Fibroblast of the aortic adventitia (primary cell): ENCODE data around the gene RNU1-4. TPM values are rescaled to one million over a fixed set of nuclear protein-coding genes. Genes with fewer than 3 reads are reported as not detected.
"Not testable (repeated sequence)": the region's sequence is repeated elsewhere in the genome, so short reads cannot be mapped to it uniquely, and the experiment has no call there.

Experiments used
- DNase-seq: peaks from one replicate; pipeline ENCODE4 v3.0.0-alpha.2; 2010; ENCODE audit warnings: low read depth
- H3K4me3 ChIP-seq: 2 replicates; pipeline ENCODE4 v1.5.1; 2011; ENCODE audit warnings: low read depth, mild to moderate bottlenecking, control low read depth, low read length, moderate library complexity
- total RNA-seq: library from RNA; depleted of rRNA; stranded (reverse); fragments of >200 nt; gene quantifications from 2 replicates; pipeline ENCODE4 v1.2.3, GENCODE V29; 2012; ENCODE audit warnings: low replicate concordance

The RNU1-4 gene
- under 0.01 and 2,882 TPM in 2 replicates for total RNA-seq

- not testable (repeated sequence) for H3K4me3 ChIP-seq, DNase-seq
Measured at GRCh38 chr1:16740047-16740964, at the start of gene RNU1-4. TSS of gene RNU1-4 (plus strand) at chr1:16740516.

GRCh38 chr1:16690971-16691682 lies 49.2 kb upstream of the RNU1-4 start:
- not testable (repeated sequence) for H3K4me3 ChIP-seq, DNase-seq

GRCh38 chr1:16692283-16692682 lies 48.0 kb upstream of the RNU1-4 start:
- not testable (repeated sequence) for H3K4me3 ChIP-seq, DNase-seq

GRCh38 chr1:16692717-16693448 lies 47.4 kb upstream of the RNU1-4 start:
- DNase-seq, H3K4me3 ChIP-seq: not testable (repeated sequence)

GRCh38 chr1:16693449-16694307 lies 46.6 kb upstream of the RNU1-4 start:
- not testable (repeated sequence) for DNase-seq, H3K4me3 ChIP-seq

- not testable (repeated sequence) for H3K4me3 ChIP-seq, DNase-seq
Measured at GRCh38 chr1:16694308-16694702, 46.0 kb upstream of the RNU1-4 start.

- H3K4me3 ChIP-seq, DNase-seq: not testable (repeated sequence)
Measured at GRCh38 chr1:16696507-16697150, 43.7 kb upstream of the RNU1-4 start.

GRCh38 chr1:16697152-16697551 lies 43.2 kb upstream of the RNU1-4 start:
- H3K4me3 ChIP-seq, DNase-seq: not testable (repeated sequence)

- not testable (repeated sequence) for H3K4me3 ChIP-seq, DNase-seq
Measured at GRCh38 chr1:16699440-16699839, 40.9 kb upstream of the RNU1-4 start.

GRCh38 chr1:16700138-16700895 lies 40.0 kb upstream of the RNU1-4 start:
- not testable (repeated sequence) for DNase-seq, H3K4me3 ChIP-seq

- not testable (repeated sequence) for H3K4me3 ChIP-seq, DNase-seq
Measured at GRCh38 chr1:16701189-16701588, 39.1 kb upstream of the RNU1-4 start.

GRCh38 chr1:16702280-16702679 lies 38.0 kb upstream of the RNU1-4 start:
- DNase-seq, H3K4me3 ChIP-seq: not testable (repeated sequence)

- not testable (repeated sequence) for DNase-seq, H3K4me3 ChIP-seq
Measured at GRCh38 chr1:16703141-16703540, 37.2 kb upstream of the RNU1-4 start.

GRCh38 chr1:16703602-16704001 lies 36.7 kb upstream of the RNU1-4 start:
- not testable (repeated sequence) for DNase-seq, H3K4me3 ChIP-seq

GRCh38 chr1:16704076-16704475 lies 36.2 kb upstream of the RNU1-4 start:
- H3K4me3 ChIP-seq, DNase-seq: not testable (repeated sequence)

GRCh38 chr1:16704502-16705100 lies 35.7 kb upstream of the RNU1-4 start:
- not testable (repeated sequence) for DNase-seq, H3K4me3 ChIP-seq
